ENCODE measurements around the gene HSPB1.

DNA sequence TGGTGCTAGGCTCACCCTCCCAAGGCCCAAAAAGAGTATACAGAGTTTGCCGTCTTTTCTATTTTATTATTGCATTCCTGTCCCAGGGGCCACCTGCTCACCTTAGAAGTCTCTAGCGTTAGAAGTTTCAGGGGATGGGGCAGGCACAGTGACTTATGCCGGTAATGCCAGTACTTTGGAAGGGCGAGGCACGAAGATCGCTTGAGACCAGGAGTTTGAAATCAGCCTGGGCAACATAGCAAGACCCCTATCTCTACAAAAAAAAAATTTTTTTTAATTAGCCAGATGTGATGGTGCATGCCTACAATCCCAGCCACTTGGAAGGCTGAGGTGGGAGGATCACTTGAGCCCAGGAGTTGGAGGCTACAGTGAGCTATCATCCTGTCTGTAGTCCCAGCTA is 30.3 kb upstream of the HSPB1 start:
- TF ChIP-seq, protein P1, sequence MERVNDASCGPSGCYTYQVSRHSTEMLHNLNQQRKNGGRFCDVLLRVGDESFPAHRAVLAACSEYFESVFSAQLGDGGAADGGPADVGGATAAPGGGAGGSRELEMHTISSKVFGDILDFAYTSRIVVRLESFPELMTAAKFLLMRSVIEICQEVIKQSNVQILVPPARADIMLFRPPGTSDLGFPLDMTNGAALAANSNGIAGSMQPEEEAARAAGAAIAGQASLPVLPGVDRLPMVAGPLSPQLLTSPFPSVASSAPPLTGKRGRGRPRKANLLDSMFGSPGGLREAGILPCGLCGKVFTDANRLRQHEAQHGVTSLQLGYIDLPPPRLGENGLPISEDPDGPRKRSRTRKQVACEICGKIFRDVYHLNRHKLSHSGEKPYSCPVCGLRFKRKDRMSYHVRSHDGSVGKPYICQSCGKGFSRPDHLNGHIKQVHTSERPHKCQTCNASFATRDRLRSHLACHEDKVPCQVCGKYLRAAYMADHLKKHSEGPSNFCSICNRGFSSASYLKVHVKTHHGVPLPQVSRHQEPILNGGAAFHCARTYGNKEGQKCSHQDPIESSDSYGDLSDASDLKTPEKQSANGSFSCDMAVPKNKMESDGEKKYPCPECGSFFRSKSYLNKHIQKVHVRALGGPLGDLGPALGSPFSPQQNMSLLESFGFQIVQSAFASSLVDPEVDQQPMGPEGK (CRISPR knock-in tag; IDR thresholded peaks at IDR 0.05; ENCODE audit: borderline replicate concordance) = no peak
- TF ChIP-seq, protein P2, sequence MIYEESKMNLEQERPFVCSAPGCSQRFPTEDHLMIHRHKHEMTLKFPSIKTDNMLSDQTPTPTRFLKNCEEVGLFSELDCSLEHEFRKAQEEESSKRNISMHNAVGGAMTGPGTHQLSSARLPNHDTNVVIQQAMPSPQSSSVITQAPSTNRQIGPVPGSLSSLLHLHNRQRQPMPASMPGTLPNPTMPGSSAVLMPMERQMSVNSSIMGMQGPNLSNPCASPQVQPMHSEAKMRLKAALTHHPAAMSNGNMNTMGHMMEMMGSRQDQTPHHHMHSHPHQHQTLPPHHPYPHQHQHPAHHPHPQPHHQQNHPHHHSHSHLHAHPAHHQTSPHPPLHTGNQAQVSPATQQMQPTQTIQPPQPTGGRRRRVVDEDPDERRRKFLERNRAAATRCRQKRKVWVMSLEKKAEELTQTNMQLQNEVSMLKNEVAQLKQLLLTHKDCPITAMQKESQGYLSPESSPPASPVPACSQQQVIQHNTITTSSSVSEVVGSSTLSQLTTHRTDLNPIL (CRISPR knock-in tag; IDR thresholded peaks at IDR 0.05; ENCODE audit: low read depth) = no peak
- TF ChIP-seq, protein P3, sequence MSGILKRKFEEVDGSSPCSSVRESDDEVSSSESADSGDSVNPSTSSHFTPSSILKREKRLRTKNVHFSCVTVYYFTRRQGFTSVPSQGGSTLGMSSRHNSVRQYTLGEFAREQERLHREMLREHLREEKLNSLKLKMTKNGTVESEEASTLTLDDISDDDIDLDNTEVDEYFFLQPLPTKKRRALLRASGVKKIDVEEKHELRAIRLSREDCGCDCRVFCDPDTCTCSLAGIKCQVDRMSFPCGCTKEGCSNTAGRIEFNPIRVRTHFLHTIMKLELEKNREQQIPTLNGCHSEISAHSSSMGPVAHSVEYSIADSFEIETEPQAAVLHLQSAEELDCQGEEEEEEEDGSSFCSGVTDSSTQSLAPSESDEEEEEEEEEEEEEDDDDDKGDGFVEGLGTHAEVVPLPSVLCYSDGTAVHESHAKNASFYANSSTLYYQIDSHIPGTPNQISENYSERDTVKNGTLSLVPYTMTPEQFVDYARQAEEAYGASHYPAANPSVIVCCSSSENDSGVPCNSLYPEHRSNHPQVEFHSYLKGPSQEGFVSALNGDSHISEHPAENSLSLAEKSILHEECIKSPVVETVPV (CRISPR knock-in tag; IDR thresholded peaks at IDR 0.05) = no peak
- TF ChIP-seq RARB (CRISPR knock-in tag; IDR thresholded peaks at IDR 0.05) (no peak), ARNTL (CRISPR knock-in tag; IDR thresholded peaks at IDR 0.05; ENCODE audit: borderline replicate concordance, low read depth) (no peak), ZFP30 (CRISPR knock-in tag; IDR thresholded peaks at IDR 0.05) (no peak), SNAI2 (CRISPR knock-in tag; IDR thresholded peaks at IDR 0.05) (no peak), ZFP3 (CRISPR knock-in tag; IDR thresholded peaks at IDR 0.05) (no peak), CSDC2 (CRISPR knock-in tag; IDR thresholded peaks at IDR 0.05) (no peak), BACH2 (CRISPR knock-in tag; IDR thresholded peaks at IDR 0.05; ENCODE audit: borderline replicate concordance) (no peak), ZC3H10 (CRISPR knock-in tag; IDR thresholded peaks at IDR 0.05) (no peak), ZNF8 (CRISPR knock-in tag; IDR thresholded peaks at IDR 0.05) (no peak)
